HG02870 (cell line): Measurements from ENCODE around the gene SORCS2.
"Not testable (repeated sequence)": the region's sequence is repeated elsewhere in the genome, so short reads cannot be mapped to it uniquely, and the experiment has no call there.

ENCODE experiments used
- ATAC-seq: cut with Tn5 transposase; IDR thresholded peaks from one replicate; pipeline ENCODE4 v1.9.1; 2021; ENCODE audit warnings: mild to moderate bottlenecking, moderate library complexity; ENCODE audit not compliant: unreplicated experiment

The SORCS2 gene

GRCh38 chr4:7591409-7592053 is 399.2 kb downstream of the SORCS2 start:
- ATAC-seq = no peak

DNA sequence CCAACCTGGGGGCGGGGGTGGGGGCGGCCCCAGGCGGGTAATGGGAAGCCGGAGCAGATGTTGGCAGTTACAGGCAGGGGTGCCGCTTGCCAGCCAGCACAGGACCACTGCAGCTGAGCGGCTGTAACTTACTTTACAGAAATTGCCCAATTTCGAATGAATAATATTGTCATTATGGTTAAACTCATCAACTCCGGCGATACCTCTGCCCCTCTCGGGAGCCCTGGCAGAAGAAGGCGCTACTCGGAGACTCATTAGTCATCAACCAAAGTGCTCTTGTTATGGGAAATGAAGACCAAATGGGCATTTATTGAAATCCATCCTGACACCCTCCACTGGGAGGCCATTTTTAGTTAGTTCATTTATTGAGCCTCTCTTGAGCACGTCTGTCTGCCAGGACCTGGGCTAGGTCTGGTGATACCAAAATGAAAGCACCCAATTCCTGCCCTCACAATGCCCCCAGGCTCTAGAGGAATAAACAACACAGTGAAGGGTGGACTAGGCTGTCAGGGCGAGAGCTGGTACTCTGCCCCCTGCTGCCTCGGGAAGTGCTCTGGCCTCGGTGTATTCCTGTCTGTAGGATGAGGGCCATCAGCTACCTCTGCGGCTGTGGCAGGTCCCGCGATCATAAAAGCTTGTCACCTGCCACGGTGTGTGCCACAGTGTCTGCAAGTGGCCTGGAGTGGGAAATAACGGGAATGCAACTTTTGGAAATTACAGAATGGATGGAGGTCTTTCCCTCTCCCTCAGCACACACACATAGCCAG is 401.5 kb downstream of the SORCS2 start:
- ATAC-seq = no peak

GRCh38 chr4:7595934-7596461 is 403.7 kb downstream of the SORCS2 start:
- ATAC-seq = no peak

DNA sequence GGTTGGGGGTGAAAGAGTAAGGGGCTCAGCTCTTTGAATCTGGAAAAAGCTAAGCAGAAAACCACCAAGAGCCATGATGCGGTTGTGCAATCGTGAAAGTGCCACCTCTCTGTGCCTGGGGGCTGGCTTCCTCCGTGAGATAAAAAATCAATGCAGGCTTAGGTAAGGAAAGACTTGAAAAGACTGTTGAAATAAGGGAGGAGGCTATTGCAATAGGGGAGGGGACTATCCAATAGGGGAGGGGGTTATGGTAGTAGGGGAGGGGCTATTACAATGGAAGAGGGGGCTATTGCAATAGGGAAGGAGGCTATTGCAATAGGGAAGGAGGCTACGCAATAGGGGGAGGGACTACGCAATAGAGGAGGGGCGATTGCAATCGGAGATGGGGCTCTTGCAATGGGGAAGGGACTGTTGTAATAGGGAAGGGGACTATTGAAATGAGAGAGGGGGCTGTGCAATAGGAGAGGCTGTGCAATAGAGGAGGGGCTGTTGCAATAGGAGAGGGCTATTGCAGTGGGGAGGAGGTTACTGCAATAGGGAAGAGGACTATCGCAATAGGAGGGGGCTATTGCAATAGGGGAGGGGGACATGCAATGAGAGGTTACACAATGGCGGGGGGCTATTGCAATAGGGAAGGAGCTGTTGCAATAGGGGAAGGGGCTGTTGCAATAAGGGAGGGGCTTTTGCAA is 404.7 kb downstream of the SORCS2 start:
- ATAC-seq = no peak

DNA sequence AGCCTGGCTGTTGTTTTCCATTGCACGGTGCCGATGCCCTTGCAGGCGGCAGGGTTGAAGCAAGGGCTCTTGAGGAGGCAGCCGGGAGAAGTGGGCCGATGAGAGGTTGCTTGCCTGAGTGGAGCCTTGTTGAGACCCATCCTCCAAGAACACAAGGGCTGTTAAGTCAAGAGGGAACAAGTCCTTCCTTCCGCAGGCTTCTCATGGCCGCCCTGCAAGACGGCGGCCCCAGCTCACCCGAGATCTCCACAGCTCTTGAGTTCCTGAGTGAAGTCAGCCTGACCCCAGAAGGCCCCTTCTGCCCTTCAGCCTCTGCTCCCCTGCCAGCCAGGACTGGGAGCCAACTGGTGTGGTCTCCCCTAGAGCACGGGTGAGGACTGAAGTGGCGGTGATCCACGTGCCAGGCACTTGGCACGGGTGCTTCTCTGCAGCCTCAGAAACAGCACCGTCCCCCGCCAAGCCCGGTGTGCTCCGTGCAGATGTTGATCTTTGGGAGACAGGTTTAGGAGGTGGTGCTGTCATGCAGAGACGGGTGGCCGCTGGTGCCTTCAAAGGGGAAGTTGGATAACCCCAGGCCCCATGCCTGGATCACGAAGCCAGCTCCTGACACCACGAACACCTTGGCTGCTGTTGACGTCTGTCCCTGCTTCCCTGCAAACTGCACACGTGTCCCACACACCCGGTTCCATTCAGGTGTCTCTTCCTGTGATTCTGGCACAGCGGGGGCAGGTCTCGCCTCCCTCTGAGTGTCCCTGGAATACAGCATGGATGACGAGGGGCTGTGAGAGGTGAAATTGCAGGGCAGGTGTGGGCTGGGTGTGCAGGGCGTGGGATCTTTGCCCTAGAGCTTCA is 406.8 kb downstream of the SORCS2 start:
- no peak for ATAC-seq

DNA sequence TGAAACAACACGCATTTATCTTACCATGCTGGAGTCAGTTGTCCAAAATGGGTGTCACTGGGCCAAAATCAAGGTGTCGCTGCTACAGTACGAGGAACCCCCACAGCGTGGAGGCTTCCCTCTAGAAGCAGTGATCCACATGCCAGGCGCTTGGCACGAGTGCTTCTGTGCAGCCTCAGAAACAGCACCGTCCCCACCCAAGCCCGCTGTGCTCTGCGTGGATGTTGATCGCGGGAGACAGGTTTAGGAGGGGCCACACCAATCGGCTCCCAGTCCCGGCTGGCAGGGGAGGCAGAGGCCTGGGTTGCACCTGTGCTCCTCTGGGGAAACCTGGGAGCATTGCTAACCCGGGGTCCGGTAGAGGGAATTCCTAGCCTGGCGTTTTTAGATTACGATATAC is 407.9 kb downstream of the SORCS2 start:
- ATAC-seq = no peak

- not testable (repeated sequence) for ATAC-seq
Observed at GRCh38 chr4:7602166-7602565, 409.8 kb downstream of the SORCS2 start.

- ATAC-seq = no peak
Observed at GRCh38 chr4:7607156-7607910, 415.0 kb downstream of the SORCS2 start.

DNA sequence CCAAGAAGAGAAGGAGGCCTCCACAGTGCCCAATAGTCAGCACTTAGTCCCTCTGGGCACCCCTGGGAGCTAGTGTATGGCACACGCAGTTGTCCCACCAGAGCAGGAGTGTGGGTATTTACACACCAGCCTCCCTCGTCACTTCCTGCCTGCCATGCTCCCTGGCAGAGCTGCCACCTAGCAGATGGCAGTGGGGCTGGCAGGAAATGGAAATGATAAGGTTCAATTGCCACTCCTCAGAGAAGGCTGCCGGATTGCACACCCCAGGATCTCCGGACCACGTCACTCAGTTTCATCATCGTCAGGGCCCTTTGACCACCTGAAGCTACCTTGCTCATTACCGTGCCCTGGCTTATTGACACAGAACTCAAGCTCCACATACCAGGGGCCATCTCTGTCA is 415.7 kb downstream of the SORCS2 start:
- ATAC-seq = no peak

DNA sequence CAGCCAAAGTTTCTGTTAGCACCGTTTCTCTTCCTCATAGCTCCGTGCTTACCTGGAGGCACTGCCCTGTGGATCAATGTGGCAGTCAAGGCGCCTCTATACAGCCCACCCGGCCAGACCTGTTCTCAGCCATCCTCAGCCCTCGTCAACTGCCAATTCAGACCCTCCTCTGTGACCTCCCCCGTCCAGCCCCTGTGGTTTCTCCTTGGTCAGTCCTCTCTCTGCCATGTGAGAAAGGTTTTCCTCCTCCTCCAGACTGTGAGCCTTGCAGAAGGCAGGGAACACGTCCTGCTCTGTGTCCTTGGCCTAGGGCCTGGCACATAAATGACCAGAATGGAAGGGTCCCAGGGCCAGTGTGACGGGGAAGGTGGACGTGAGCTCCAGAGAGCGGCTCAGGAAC is 417.0 kb downstream of the SORCS2 start:
- ATAC-seq = no peak

DNA sequence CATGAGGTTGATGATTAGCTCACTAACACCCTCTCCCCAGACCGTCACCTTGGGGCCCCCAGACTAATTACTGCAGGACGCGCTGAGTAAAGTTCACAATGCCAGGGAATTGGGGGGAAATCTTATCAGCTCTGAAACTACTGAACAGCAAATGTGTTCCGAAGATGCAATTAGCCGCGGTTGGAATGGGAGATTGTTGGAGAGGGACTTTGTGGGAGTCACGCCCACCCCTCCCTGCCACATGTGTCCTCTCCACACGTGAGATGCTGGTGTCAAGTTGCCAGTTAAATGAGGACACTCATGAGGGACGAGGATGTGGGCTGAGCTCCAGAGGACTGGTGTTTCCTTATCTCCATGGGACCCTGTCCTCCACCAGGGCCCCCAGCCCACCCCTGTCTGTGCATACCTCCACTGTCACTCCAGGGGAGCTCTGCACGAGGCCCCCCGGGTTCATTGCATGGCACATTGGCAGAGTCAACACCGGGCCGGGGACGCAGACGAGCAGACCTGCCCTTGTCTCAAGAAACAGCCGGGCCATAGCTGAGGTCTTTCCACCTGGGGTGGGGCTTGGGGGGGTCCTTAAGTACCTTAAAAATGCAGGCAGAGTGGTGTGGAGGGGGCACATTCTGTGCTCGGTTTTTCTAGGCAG is 417.8 kb downstream of the SORCS2 start:
- no peak for ATAC-seq

DNA sequence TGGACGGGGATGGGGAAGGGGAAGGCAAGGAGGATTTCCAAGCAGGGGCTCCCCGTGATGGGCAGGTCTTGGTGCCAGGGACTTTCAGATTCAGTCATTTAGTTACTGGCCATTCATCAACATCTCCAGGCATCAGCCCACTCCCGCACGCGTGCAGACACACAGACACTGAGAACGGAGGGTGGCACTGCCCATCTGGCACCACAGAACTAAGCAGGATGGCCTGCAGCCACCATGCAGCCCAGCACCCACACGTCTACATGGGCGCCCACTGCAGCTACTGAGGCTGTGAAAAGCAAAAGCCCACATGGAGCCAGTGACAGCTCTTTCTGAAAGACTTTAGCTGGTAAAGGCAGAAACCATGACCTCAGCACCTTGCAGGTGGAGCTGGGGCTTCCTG is 418.5 kb downstream of the SORCS2 start:
- ATAC-seq = no peak

- ATAC-seq = no peak
Observed at GRCh38 chr4:7612311-7612897, 420.1 kb downstream of the SORCS2 start.

- no peak for ATAC-seq
Observed at GRCh38 chr4:7614350-7614949, 422.1 kb downstream of the SORCS2 start.

- ATAC-seq = no peak
Observed at GRCh38 chr4:7616193-7616592, 423.9 kb downstream of the SORCS2 start.

DNA sequence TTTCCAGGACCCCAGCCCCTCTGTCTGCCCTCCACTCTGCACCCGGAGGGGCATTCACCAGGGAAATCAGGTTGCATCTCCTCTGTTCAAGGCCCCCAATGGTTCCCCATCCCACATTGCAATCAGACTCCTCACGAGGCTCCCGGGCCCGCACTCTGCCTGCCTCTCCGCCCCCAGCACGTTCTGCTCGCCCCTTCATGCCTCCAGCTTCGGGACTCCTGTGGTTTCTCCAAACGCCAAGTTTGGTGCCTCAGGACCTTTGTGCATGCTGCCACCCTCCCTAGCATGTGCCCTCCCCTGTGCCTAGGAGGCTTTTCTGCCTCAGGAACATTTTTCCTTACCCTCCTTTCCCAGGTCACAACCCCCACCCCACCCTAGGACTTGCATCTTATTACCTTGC is 426.0 kb downstream of the SORCS2 start:
- ATAC-seq = no peak

DNA sequence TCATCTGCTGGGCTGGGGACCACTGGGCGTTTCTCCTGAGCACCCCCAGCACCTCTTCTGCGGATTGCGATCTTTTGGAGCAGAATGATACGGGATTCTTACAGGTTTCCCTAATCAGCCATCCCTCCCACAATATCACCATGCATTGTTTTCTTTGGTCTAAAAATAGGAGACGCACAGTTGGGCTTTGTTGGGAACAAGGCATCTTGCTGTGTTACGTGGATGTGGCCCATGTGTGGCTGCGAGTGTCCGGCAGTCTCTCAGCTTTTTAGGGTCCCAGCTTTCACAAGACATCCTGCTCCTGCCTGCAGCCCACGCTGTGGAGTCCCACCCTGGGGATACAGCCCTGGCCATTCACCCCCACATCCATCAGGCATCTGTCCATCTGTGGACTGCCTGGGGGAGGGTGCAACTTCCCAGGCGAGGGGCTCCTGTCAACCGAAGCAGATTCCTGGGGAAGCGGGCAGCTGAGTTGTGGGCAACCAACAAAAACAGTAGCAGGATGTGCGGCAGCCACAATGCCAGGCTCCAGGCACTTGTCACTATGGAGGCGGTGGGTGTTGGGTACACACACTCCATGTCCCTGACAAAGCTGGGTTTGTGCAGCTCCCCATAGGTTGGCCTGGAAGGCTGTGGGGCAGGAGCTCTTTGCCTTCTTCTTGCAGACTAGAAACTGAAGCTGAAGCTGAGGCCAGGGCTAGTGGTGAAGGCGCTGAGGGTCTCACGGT is 427.9 kb downstream of the SORCS2 start:
- ATAC-seq = no peak

DNA sequence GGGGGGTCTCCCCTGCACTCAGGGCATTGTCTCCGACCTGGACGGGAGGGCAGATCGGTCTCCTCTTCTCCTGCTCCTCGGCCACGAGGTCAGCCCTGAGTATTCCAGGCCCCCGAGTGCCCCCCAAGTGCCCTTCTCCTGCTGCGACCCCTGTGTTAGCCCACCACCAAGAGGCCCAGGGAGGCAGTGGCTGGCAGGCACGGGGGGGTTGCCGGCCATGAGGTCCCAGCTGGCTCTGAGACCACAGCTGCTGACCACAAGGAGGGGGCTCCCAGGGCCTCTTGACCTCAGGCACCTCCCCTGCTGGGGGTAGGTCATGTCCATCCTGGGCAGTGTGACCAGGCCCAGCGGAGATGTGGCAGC is 428.5 kb downstream of the SORCS2 start:
- ATAC-seq = no peak
